ENCODE data around the gene PCNX2. TPM values are rescaled to one million over a fixed set of nuclear protein-coding genes. Genes with fewer than 3 reads are reported as not detected.

The PCNX2 gene
- total RNA-seq, 1 donor from 2014 or later, result 29.5 TPM

DNA sequence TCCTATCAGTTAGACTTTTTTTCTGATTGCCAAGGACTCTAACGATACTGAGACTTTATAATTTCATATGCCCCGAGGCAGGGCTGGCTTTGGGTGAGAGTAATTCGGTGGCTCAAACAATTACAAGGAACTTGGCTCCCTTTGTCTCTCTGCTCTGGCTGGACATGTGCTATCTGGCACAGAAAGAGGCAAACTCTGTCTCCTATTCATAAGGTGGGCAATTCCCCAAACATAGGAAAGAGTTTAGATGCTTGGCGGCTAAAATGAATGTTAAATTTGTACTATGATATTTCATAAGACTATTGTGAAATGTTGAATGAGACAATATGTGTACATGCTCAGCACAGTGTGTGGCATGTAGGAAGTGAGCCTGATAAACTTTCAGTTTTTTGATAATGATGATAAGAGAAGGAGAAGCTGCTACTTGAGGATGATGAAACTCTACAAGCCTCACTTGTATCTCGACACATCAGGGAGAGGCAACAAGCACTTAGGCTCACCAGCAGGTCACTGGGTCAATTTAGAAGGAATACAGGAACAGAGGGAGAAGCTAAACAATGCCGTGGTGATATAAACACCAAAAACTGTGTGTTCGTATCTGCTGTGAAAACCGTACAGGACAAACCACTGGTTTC lies 357.7 kb downstream of the PCNX2 start:
- DNase-seq (ENCODE audit: low read depth), result no peak
- H3K4me3 ChIP-seq (ENCODE audit: low read depth, low read length), result no peak overlapping the region
- no peak for TF ChIP-seq CTCF (IDR thresholded peaks at IDR 0.05; ENCODE audit: insufficient read depth, low read length, poor library complexity, severe bottlenecking)
- H3K27me3 ChIP-seq (ENCODE audit: control insufficient read depth, insufficient read depth, low read length), result no peaks in the 10 kb centered on the region
- no peaks in the 10 kb centered on the region for H3K36me3 ChIP-seq (ENCODE audit: control insufficient read depth, insufficient read depth, low read length)

DNA sequence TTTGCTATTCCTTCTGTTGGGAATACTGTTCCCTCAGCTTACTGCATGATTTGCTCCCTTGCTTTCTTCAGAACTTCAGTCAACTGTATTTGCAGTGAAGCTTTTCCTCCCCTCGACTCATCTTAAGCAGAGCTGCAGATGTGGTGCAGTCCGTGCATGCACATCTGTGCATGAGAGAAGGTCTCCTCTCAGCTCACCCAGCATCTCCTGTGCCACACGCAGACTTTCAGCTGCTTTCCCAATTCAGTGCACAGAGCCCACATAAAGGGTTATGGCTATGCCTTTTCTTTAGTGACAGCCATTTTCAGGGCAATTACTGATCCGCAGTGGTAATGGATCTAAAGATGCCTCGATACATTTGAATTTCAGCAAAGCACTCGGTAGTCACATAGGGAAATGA lies 358.6 kb downstream of the PCNX2 start:
- no peaks in the 10 kb centered on the region for H3K27me3 ChIP-seq (ENCODE audit: control insufficient read depth, insufficient read depth, low read length)
- no peak overlapping the region for H3K4me3 ChIP-seq (ENCODE audit: low read depth, low read length)
- DNase-seq (ENCODE audit: low read depth), result no peak
- no peak for TF ChIP-seq CTCF (IDR thresholded peaks at IDR 0.05; ENCODE audit: insufficient read depth, low read length, poor library complexity, severe bottlenecking)
- no peaks in the 10 kb centered on the region for H3K36me3 ChIP-seq (ENCODE audit: control insufficient read depth, insufficient read depth, low read length)

Other genes starting within 250 kb of the PCNX2 start
- 6.4 and 7.6 TPM in 2 replicates for gene MAP3K21, start 32.0 kb upstream of the PCNX2 start, total RNA-seq